HEK293T (cell line): Measurements from ENCODE around the gene ADH6.

Experiments
- ELF4 ChIP-seq: fragments of 450-650 bp; IDR thresholded peaks from 2 replicates; pipeline ENCODE4 v1.6.1; 2017; ENCODE audit warnings: antibody characterized with exemption
- HDGF ChIP-seq: fragments of 450-650 bp; IDR thresholded peaks from 2 replicates; pipeline ENCODE4 v1.6.1; 2017; ENCODE audit warnings: antibody characterized with exemption, borderline replicate concordance

DNA sequence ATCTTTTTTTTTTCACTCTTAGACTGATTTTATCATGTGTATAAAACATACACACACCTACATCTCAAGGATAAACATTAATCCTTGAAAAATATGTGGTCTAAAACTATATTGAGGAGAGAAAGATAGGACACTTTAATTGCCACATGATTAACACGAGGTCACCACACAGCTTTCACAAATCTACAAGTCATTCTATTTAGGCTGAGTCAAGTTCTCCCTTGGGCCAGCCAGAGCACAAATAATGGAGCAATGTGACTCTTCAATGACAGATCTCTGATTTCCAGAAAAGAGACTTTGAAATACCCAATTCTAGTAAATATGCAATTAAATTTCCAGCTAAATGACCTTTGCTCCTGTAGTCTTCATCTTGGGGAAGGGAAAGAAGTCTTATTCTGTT, 62.1 kb downstream of the ADH6 start:
- TF ChIP-seq ELF4 (no peak), HDGF (no peak)
